HepG2 (cell line): ENCODE data around the gene TSC22D4. TPM values are rescaled to one million over a fixed set of nuclear protein-coding genes. Genes with fewer than 3 reads are reported as not detected.
A peak's percentile ranks its signal among the peaks of the same experiment; 100 is the strongest.

Experiments used
- ATM ChIP-seq: fragments of 450-650 bp; IDR thresholded peaks from 2 replicates; pipeline ENCODE4 v1.7.1; 2017; ENCODE audit warnings: mild to moderate bottlenecking, borderline replicate concordance
- DR1 ChIP-seq: sonication (generic); formaldehyde crosslinking; IDR thresholded peaks from 2 replicates; pipeline ENCODE4 v1.8.0; 2021; ENCODE audit warnings: mild to moderate bottlenecking, missing genetic modification reagents, inconsistent platforms
- FOSL2 ChIP-seq: sonication (generic); formaldehyde crosslinking; IDR thresholded peaks from 2 replicates; pipeline ENCODE4 v1.4.0; 2020; ENCODE audit warnings: missing genetic modification reagents
- MAF1 ChIP-seq: sonication (generic); formaldehyde crosslinking; IDR thresholded peaks from 2 replicates; pipeline ENCODE4 v1.5.0; 2020; ENCODE audit warnings: missing genetic modification reagents, borderline replicate concordance
- PAF1 ChIP-seq: IDR thresholded peaks from 2 replicates; pipeline ENCODE4 v1.6.1; 2016; ENCODE audit warnings: missing genetic modification reagents, missing compliant biosample characterization
- PPARG ChIP-seq: conservative IDR thresholded peaks from 2 replicates; pipeline ENCODE4 v1.6.1; 2016; ENCODE audit warnings: missing biosample characterization, missing genetic modification reagents
- SOX5 ChIP-seq: IDR thresholded peaks from 2 replicates; pipeline ENCODE4 v1.6.1; 2016; ENCODE audit warnings: borderline replicate concordance
- TCF7L2 ChIP-seq: IDR thresholded peaks from 2 replicates; pipeline ENCODE4 v1.6.1; 2011; ENCODE audit warnings: mild to moderate bottlenecking, low read depth, low read length, moderate library complexity
- ZMYM3 ChIP-seq: sonication (generic); formaldehyde crosslinking; IDR thresholded peaks from 2 replicates; pipeline ENCODE4 v1.5.1; 2020; ENCODE audit warnings: mild to moderate bottlenecking, missing genetic modification reagents
- ZNF17 ChIP-seq: sonication (generic); formaldehyde crosslinking; IDR thresholded peaks from 2 replicates; pipeline ENCODE4 v1.5.0; 2020; ENCODE audit warnings: mild to moderate bottlenecking, missing genetic modification reagents
- ZNF460 ChIP-seq: sonication (generic); formaldehyde crosslinking; IDR thresholded peaks from 2 replicates; pipeline ENCODE4 v1.5.1; 2020; ENCODE audit warnings: missing genetic modification reagents, mild to moderate bottlenecking, borderline replicate concordance
- ZNF816 ChIP-seq: sonication (generic); formaldehyde crosslinking; IDR thresholded peaks from 2 replicates; pipeline ENCODE4 v1.8.0; 2022; ENCODE audit warnings: missing genetic modification reagents, mild to moderate bottlenecking, borderline replicate concordance
- ZSCAN21 ChIP-seq: sonication (generic); formaldehyde crosslinking; IDR thresholded peaks from 2 replicates; pipeline ENCODE4 v1.8.0; 2022; ENCODE audit warnings: mild to moderate bottlenecking, missing genetic modification reagents, moderate library complexity, borderline replicate concordance
- polyA plus RNA-seq, 8 experiments: library from polyadenylated mRNA; depleted of rRNA in 3 of 8; stranded (reverse) in 7 of 8; unstranded in 1 of 8; fragments of >200 nt; fragmentation: Illumina TruSeq in 4 of 8; extraction: Trizol in 4 of 8; gene quantifications; 2 replicates each; pipeline versions ENCODE4 v1.2.1 to v1.2.3, GENCODE V29; 2011 to 2016; ENCODE audit warnings: low read depth in 4 of 8, missing spikeins in 1 of 8, mixed read lengths in 1 of 8; ENCODE audit not compliant: insufficient read depth in 1 of 8
- total RNA-seq, 5 experiments: library from RNA; depleted of rRNA; stranded (reverse); fragments of >200 nt; fragmentation: Illumina TruSeq; extraction: Trizol; gene quantifications; 2 replicates each; pipeline ENCODE4 v1.2.3, GENCODE V29; 2016; ENCODE audit warnings: low read depth in 1 of 5
- TF ChIP-seq, protein P1 (sequence below): sonication (generic); formaldehyde crosslinking; IDR thresholded peaks from 2 replicates; pipeline ENCODE4 v1.4.0; 2020; ENCODE audit warnings: missing genetic modification reagents
- TF ChIP-seq, protein P2 (sequence below): sonication (generic); formaldehyde crosslinking; IDR thresholded peaks from 2 replicates; pipeline ENCODE4 v1.5.0; 2020; ENCODE audit warnings: missing genetic modification reagents
- TF ChIP-seq, protein P3 (sequence below): sonication (generic); formaldehyde crosslinking; IDR thresholded peaks from 2 replicates; pipeline ENCODE4 v1.8.0; 2023; ENCODE audit warnings: mild to moderate bottlenecking, missing genetic modification reagents
- TF ChIP-seq, protein P4 (sequence below), 2 experiments: fragments of 450-650 bp in 1 of 2; sonication (generic) in 1 of 2; formaldehyde crosslinking; IDR thresholded peaks; 2 replicates each; pipeline versions ENCODE4 v1.5.0 to v1.8.0; 2020 to 2022; ENCODE audit warnings: mild to moderate bottlenecking in 1 of 2, missing genetic modification reagents in 1 of 2
- TF ChIP-seq, protein P5 (sequence below): sonication (generic); formaldehyde crosslinking; IDR thresholded peaks from 2 replicates; pipeline ENCODE4 v1.9.0; 2021; ENCODE audit warnings: missing genetic modification reagents, borderline replicate concordance
- TF ChIP-seq, protein P6 (sequence below): sonication (generic); formaldehyde crosslinking; IDR thresholded peaks from 2 replicates; pipeline ENCODE4 v1.5.0; 2020; ENCODE audit warnings: mild to moderate bottlenecking, missing genetic modification reagents

TSC22D4 gene
- total and polyA plus RNA-seq, 2 of the 13 experiments (the other 11 are each of a cell fraction or from before 2014, with no cell fraction given): 7.7 to 8.7 TPM

DNA sequence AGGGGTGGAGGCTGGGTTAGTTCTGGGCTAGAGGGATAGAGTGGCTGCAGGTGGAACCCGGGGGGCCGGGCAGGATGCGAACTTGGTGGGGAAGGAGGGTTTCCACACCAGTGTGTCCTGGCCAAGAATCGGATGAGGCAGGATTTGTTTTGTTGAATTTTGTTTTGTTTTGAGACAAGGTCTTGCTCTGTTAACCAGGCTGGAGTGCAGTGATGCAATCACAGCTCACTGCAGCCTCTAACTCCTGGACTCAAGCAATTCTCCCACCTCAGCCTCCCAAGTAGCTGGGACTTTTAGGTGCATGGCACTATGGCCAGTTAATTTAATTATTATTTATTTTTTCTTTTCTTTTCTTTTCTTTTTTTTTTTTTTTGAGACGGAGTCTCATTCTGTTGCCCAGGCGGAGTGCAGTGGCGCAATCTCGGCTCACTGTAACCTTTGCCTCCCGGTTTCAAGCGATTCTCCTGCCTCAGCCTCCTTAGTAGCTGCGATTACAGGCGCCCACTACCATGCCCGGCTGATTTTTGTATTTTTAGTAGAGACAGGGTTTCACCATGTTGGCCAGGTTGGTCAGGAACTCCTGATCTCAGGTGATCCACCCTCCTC is 29.7 kb downstream of the TSC22D4 start (continued):
- TF ChIP-seq ZSCAN21 (CRISPR knock-in tag): no peak
- TF ChIP-seq, protein P1, sequence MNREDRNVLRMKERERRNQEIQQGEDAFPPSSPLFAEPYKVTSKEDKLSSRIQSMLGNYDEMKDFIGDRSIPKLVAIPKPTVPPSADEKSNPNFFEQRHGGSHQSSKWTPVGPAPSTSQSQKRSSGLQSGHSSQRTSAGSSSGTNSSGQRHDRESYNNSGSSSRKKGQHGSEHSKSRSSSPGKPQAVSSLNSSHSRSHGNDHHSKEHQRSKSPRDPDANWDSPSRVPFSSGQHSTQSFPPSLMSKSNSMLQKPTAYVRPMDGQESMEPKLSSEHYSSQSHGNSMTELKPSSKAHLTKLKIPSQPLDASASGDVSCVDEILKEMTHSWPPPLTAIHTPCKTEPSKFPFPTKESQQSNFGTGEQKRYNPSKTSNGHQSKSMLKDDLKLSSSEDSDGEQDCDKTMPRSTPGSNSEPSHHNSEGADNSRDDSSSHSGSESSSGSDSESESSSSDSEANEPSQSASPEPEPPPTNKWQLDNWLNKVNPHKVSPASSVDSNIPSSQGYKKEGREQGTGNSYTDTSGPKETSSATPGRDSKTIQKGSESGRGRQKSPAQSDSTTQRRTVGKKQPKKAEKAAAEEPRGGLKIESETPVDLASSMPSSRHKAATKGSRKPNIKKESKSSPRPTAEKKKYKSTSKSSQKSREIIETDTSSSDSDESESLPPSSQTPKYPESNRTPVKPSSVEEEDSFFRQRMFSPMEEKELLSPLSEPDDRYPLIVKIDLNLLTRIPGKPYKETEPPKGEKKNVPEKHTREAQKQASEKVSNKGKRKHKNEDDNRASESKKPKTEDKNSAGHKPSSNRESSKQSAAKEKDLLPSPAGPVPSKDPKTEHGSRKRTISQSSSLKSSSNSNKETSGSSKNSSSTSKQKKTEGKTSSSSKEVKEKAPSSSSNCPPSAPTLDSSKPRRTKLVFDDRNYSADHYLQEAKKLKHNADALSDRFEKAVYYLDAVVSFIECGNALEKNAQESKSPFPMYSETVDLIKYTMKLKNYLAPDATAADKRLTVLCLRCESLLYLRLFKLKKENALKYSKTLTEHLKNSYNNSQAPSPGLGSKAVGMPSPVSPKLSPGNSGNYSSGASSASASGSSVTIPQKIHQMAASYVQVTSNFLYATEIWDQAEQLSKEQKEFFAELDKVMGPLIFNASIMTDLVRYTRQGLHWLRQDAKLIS (CRISPR knock-in tag): no peak
- TF ChIP-seq DR1 (CRISPR knock-in tag): no peak
- no peak for TF ChIP-seq TCF7L2
- no peak for TF ChIP-seq ATM
- TF ChIP-seq ZNF17 (CRISPR knock-in tag): no peak
- TF ChIP-seq, protein P2, sequence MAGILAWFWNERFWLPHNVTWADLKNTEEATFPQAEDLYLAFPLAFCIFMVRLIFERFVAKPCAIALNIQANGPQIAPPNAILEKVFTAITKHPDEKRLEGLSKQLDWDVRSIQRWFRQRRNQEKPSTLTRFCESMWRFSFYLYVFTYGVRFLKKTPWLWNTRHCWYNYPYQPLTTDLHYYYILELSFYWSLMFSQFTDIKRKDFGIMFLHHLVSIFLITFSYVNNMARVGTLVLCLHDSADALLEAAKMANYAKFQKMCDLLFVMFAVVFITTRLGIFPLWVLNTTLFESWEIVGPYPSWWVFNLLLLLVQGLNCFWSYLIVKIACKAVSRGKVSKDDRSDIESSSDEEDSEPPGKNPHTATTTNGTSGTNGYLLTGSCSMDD (CRISPR knock-in tag): no peak
- TF ChIP-seq ZMYM3 (CRISPR knock-in tag): peak; percentile 70; the same call in 1 of the 2 replicates
- TF ChIP-seq, protein P3, sequence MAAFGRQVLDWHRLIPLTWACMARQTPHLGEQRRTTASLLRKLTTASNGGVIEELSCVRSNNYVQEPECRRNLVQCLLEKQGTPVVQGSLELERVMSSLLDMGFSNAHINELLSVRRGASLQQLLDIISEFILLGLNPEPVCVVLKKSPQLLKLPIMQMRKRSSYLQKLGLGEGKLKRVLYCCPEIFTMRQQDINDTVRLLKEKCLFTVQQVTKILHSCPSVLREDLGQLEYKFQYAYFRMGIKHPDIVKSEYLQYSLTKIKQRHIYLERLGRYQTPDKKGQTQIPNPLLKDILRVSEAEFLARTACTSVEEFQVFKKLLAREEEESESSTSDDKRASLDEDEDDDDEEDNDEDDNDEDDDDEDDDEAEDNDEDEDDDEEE (CRISPR knock-in tag): no peak
- TF ChIP-seq, protein P4, sequence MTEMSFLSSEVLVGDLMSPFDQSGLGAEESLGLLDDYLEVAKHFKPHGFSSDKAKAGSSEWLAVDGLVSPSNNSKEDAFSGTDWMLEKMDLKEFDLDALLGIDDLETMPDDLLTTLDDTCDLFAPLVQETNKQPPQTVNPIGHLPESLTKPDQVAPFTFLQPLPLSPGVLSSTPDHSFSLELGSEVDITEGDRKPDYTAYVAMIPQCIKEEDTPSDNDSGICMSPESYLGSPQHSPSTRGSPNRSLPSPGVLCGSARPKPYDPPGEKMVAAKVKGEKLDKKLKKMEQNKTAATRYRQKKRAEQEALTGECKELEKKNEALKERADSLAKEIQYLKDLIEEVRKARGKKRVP (CRISPR knock-in tag; IDR thresholded peaks at IDR 0.05): peak in 1 of 2 experiments; percentile 92; a peak in 2 of 4 replicates
- no peak for TF ChIP-seq PAF1 (CRISPR knock-in tag)
- TF ChIP-seq ZNF460 (CRISPR knock-in tag): no peak
- no peak for TF ChIP-seq MAF1 (CRISPR knock-in tag)
- TF ChIP-seq, protein P5, sequence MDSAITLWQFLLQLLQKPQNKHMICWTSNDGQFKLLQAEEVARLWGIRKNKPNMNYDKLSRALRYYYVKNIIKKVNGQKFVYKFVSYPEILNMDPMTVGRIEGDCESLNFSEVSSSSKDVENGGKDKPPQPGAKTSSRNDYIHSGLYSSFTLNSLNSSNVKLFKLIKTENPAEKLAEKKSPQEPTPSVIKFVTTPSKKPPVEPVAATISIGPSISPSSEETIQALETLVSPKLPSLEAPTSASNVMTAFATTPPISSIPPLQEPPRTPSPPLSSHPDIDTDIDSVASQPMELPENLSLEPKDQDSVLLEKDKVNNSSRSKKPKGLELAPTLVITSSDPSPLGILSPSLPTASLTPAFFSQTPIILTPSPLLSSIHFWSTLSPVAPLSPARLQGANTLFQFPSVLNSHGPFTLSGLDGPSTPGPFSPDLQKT: no peak
- TF ChIP-seq, protein P6, sequence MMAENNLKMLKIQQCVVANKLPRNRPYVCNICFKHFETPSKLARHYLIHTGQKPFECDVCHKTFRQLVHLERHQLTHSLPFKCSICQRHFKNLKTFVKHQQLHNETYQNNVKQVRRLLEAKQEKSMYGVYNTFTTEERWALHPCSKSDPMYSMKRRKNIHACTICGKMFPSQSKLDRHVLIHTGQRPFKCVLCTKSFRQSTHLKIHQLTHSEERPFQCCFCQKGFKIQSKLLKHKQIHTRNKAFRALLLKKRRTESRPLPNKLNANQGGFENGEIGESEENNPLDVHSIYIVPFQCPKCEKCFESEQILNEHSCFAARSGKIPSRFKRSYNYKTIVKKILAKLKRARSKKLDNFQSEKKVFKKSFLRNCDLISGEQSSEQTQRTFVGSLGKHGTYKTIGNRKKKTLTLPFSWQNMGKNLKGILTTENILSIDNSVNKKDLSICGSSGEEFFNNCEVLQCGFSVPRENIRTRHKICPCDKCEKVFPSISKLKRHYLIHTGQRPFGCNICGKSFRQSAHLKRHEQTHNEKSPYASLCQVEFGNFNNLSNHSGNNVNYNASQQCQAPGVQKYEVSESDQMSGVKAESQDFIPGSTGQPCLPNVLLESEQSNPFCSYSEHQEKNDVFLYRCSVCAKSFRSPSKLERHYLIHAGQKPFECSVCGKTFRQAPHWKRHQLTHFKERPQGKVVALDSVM (CRISPR knock-in tag): peak; percentile 99
- TF ChIP-seq SOX5: 0 out of 2 replicates have a peak, but pooled peaks have one; percentile 36
- no peak for TF ChIP-seq FOSL2
- TF ChIP-seq ZNF816 (CRISPR knock-in tag): no peak
- TF ChIP-seq PPARG: no peak
